NT2/D1 (cell line): ENCODE measurements around the gene APMAP.
"Not testable (repeated sequence)": the region's sequence is repeated elsewhere in the genome, so short reads cannot be mapped to it uniquely, and the experiment has no call there.

ENCODE experiments used
- SUZ12 ChIP-seq: IDR thresholded peaks from 2 replicates; pipeline ENCODE4 v1.6.1; 2011; ENCODE audit not compliant: insufficient read length, insufficient read depth; ENCODE audit errors: extremely low read depth
- YY1 ChIP-seq: IDR thresholded peaks from 2 replicates; pipeline ENCODE4 v1.6.1; 2011; ENCODE audit not compliant: insufficient read length, insufficient read depth
- ZNF274 ChIP-seq: IDR thresholded peaks from 2 replicates; pipeline ENCODE4 v1.6.1; 2011; ENCODE audit warnings: mild to moderate bottlenecking, low read depth, low read length

- not testable (repeated sequence) for TF ChIP-seq ZNF274, YY1, SUZ12
Observed at GRCh38 chr20:24919665-24920064, 72.9 kb downstream of the APMAP start.
